GM23248 (cell line): ENCODE results near the gene RITA1. TPM values are rescaled to one million over a fixed set of nuclear protein-coding genes. Genes with fewer than 3 reads are reported as not detected.

Source experiments
- DNase-seq: peaks from one replicate; pipeline ENCODE4 v3.0.0-alpha.2; 2015
- H2AFZ ChIP-seq: fragments of 200-600 bp; sonication (generic); 2 replicates; pipeline ENCODE4 v1.6.1; 2016; ENCODE audit warnings: antibody characterized with exemption
- H3F3A ChIP-seq: fragments of 200-600 bp; sonication (generic); 2 replicates; pipeline ENCODE4 v1.6.1; 2016; ENCODE audit warnings: mild to moderate bottlenecking, antibody characterized with exemption, mixed run types; ENCODE audit not compliant: insufficient read depth
- H3K27ac ChIP-seq: fragments of 200-600 bp; sonication (generic); 2 replicates; pipeline ENCODE4 v1.5.1; 2016; ENCODE audit warnings: mild to moderate bottlenecking
- H3K27me3 ChIP-seq: fragments of 200-600 bp; sonication (generic); replicated peaks from 2 replicates; pipeline ENCODE4 v1.6.1; 2016; ENCODE audit warnings: mild to moderate bottlenecking; ENCODE audit not compliant: insufficient read depth
- H3K36me3 ChIP-seq: fragments of 200-600 bp; sonication (generic); 2 replicates; pipeline ENCODE4 v1.6.1; 2016; ENCODE audit warnings: low read depth, mild to moderate bottlenecking
- H3K4me1 ChIP-seq: fragments of 200-600 bp; sonication (generic); 2 replicates; pipeline ENCODE4 v1.6.1; 2016; ENCODE audit warnings: mild to moderate bottlenecking; ENCODE audit not compliant: insufficient read depth
- H3K4me2 ChIP-seq: fragments of 200-600 bp; sonication (generic); one replicate; pipeline ENCODE4 v1.6.1; 2016; ENCODE audit warnings: mild to moderate bottlenecking; ENCODE audit not compliant: unreplicated experiment
- H3K4me3 ChIP-seq: fragments of 200-600 bp; sonication (generic); 2 replicates; pipeline ENCODE4 v1.5.1; 2016; ENCODE audit warnings: mild to moderate bottlenecking
- H3K79me2 ChIP-seq: fragments of 200-600 bp; sonication (generic); 2 replicates; pipeline ENCODE4 v1.6.1; 2016; ENCODE audit warnings: mild to moderate bottlenecking; ENCODE audit not compliant: insufficient read depth
- H3K9ac ChIP-seq: fragments of 200-600 bp; sonication (generic); 2 replicates; pipeline ENCODE4 v1.6.1; 2016; ENCODE audit warnings: mild to moderate bottlenecking
- H3K9me2 ChIP-seq: fragments of 200-600 bp; sonication (generic); 2 replicates; pipeline ENCODE4 v1.6.1; 2016; ENCODE audit warnings: mixed run types, mild to moderate bottlenecking, moderate library complexity; ENCODE audit not compliant: insufficient read depth
- H3K9me3 ChIP-seq: fragments of 200-600 bp; sonication (generic); one replicate; pipeline ENCODE4 v1.6.1; 2017; ENCODE audit warnings: low read depth
- H4K20me1 ChIP-seq: fragments of 200-600 bp; sonication (generic); 2 replicates; pipeline ENCODE4 v1.6.0; 2016; ENCODE audit not compliant: insufficient read depth
- EZH2 ChIP-seq: fragments of 200-600 bp; sonication (generic); IDR thresholded peaks from 2 replicates; pipeline ENCODE4 v1.6.1; 2018; ENCODE audit warnings: antibody characterized with exemption, mild to moderate bottlenecking; ENCODE audit not compliant: insufficient read depth, poor library complexity, severe bottlenecking
- EZH2phosphoT487 ChIP-seq: fragments of 200-600 bp; sonication (generic); IDR thresholded peaks from 2 replicates; pipeline ENCODE4 v1.6.1; 2018; ENCODE audit warnings: antibody characterized with exemption, moderate library complexity, mild to moderate bottlenecking, low read depth; ENCODE audit not compliant: insufficient read depth
- WGBS, 2 experiments: methylation state at CpG; one replicate each; pipeline ENCODE4 v1.1.6; 2015 to 2017; ENCODE audit warnings: low lambda C conversion rate in 2 of 2, low coverage in 1 of 2; ENCODE audit errors: missing lambda C conversion rate in 2 of 2; 5-methylcytosine and 5-hydroxymethylcytosine counted together
- in situ Hi-C: fragments of 300-500 bp; cut with MboI; formaldehyde crosslinking; loops from 2 replicates; pipeline ENCODE4 v1.15.0; 2020
- microRNA-seq: library from miRNA; unstranded; fragments of <30 nt; microRNA quantifications from one replicate; pipeline ENCODE4, GENCODE V29; 2016; ENCODE audit warnings: borderline number of aligned reads
- polyA plus RNA-seq: library from polyadenylated mRNA; unstranded; fragments of >200 nt; fragmentation: Nextera tagmentation; extraction: Ambion mirVana; gene quantifications from 2 replicates; pipeline ENCODE4 v1.2.1, GENCODE V29; 2016
- small RNA-seq: library from RNA; depleted of rRNA; stranded (forward); fragments of <200 nt; gene quantifications from one replicate; pipeline ENCODE3, GENCODE V24; 2014; ENCODE audit warnings: low read depth, low replicate concordance
- total RNA-seq: library from RNA; depleted of rRNA; stranded (reverse); fragments of >200 nt; shearing (Covaris generic); gene quantifications from 2 replicates; pipeline ENCODE4 v1.2.3, GENCODE V29; 2014; rRNA removed

Gene RITA1
- total and polyA plus RNA-seq, 2 experiments from 2014 or later, result 15.6 to 19.2 TPM

DNA sequence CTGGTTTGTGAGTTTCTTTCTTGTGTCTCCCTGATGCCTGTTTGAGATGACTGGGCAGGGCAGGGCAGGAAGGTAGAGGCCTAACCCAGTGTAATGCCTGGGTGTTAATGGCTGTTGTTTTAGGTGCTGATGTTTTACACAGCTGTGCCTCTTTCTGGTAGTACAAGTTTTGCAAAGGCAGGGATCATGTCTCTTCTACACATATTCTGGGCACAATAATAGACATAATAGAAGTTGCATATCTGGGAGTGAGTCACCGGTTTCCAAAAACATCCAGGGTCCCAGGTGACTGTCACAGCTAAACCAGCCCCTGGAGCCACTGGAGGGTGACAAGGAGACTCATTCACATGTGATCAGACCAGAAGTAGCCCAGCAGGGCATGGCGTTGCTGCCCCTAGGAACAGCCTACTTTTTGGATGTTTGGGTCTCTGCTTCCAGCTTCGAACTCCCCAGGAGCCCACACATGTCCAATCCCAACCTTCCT, 53.8 kb downstream of the RITA1 start:
- no peak overlapping the region for H3K4me2 ChIP-seq
- H3K9ac ChIP-seq, result no peak overlapping the region
- no peak overlapping the region for H2AFZ ChIP-seq
- H3K4me3 ChIP-seq, result no peak overlapping the region
- no peak overlapping the region for H3K27ac ChIP-seq
- no peaks in the 10 kb centered on the region for H3K27me3 ChIP-seq
- H3K36me3 ChIP-seq, result no peaks in the 10 kb centered on the region
- no peaks in the 10 kb centered on the region for H3K9me2 ChIP-seq
- H3K4me1 ChIP-seq, result peaks cover 15% of the 10 kb centered on the region
- H4K20me1 ChIP-seq, result no peaks in the 10 kb centered on the region
- in situ Hi-C loops, result no loop called here
- peaks cover 25% of the 10 kb centered on the region for H3F3A ChIP-seq
- DNase-seq, result no peak
- TF ChIP-seq EZH2phosphoT487, result no peak
- no peak for TF ChIP-seq EZH2
- no peaks in the 10 kb centered on the region for H3K9me3 ChIP-seq
- WGBS, 2 experiments, result 86 to 87% methylated on average over 3 of the region's 3 CpGs
- H3K79me2 ChIP-seq, result no peaks in the 10 kb centered on the region

DNA sequence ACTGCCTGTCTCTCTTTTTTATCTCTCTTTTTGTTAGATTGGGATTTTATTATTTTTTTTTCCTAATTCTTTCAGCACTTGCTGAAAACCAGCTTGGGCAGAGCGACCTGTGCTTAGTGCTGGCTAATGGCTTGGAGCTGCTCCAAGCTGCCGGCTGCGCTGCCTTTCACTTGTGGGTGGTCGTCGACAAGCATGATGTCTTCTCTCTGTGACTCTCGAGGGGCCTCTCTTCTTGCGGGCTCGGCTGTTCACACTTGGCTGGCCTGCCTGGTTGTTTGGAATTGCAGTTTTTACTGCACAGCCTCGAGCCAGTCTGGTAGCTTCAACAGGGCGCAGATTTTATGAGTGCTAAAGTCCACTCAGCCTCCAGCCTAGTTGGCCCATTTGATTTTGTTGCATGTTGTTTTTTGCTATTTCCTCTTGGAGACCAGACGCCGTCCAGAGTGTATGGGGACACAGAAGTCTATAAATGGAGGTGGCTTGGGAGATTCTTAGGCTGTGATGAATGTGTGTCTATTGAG, 54.4 kb downstream of the RITA1 start:
- Histone ChIP-seq H3K4me3 (no peak overlapping the region), H3K36me3 (no peaks in the 10 kb centered on the region), H3K9ac (no peak overlapping the region), H3K4me1 (peaks cover 15% of the 10 kb centered on the region), H3K27me3 (no peaks in the 10 kb centered on the region), H2AFZ (no peak overlapping the region), H3K9me2 (no peaks in the 10 kb centered on the region), H3K27ac (no peak overlapping the region), H4K20me1 (no peaks in the 10 kb centered on the region), H3K4me2 (no peak overlapping the region), H3F3A (peaks cover 25% of the 10 kb centered on the region), H3K79me2 (no peaks in the 10 kb centered on the region), H3K9me3 (no peaks in the 10 kb centered on the region)
- TF ChIP-seq EZH2phosphoT487 (no peak), EZH2 (no peak)
- in situ Hi-C loops, result no loop called here
- WGBS, 2 experiments, result 63 to 65% methylated on average over 12 of the region's 12 CpGs
- DNase-seq, result no peak

DNA sequence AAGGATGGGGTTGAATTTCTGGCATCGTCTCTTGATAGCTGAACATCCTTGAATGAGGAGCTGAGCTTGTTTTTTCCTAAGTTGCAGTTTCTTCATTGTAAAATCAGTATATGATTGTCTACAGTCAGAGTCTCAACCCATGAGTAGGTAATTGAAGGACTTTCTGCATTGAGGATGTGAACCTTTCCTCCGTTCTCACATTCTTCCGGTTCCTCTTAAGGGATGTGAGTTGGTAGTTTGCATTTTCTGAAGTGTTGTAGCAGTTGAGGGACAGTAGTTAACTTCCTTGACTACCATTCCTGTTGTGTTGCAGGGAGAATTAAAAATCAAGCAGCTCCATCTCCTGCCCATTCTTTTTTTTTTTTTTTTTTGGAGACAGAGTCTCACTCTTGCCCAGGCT, 54.9 kb downstream of the RITA1 start:
- H2AFZ ChIP-seq, result no peak overlapping the region
- H3K27ac ChIP-seq, result no peak overlapping the region
- H3K36me3 ChIP-seq, result no peaks in the 10 kb centered on the region
- in situ Hi-C loops, result no loop called here
- 93 to 97% methylated on average over 3 of the region's 3 CpGs for WGBS, 2 experiments
- H3K79me2 ChIP-seq, result no peaks in the 10 kb centered on the region
- no peaks in the 10 kb centered on the region for H3K9me2 ChIP-seq
- no peak for DNase-seq
- H3K4me3 ChIP-seq, result no peak overlapping the region
- H3K9ac ChIP-seq, result no peak overlapping the region
- H3K9me3 ChIP-seq, result no peaks in the 10 kb centered on the region
- no peaks in the 10 kb centered on the region for H4K20me1 ChIP-seq
- H3K4me1 ChIP-seq, result peaks cover 15% of the 10 kb centered on the region
- H3F3A ChIP-seq, result peaks cover 25% of the 10 kb centered on the region
- H3K4me2 ChIP-seq, result no peak overlapping the region
- TF ChIP-seq EZH2 (no peak), EZH2phosphoT487 (no peak)
- H3K27me3 ChIP-seq, result no peaks in the 10 kb centered on the region

DNA sequence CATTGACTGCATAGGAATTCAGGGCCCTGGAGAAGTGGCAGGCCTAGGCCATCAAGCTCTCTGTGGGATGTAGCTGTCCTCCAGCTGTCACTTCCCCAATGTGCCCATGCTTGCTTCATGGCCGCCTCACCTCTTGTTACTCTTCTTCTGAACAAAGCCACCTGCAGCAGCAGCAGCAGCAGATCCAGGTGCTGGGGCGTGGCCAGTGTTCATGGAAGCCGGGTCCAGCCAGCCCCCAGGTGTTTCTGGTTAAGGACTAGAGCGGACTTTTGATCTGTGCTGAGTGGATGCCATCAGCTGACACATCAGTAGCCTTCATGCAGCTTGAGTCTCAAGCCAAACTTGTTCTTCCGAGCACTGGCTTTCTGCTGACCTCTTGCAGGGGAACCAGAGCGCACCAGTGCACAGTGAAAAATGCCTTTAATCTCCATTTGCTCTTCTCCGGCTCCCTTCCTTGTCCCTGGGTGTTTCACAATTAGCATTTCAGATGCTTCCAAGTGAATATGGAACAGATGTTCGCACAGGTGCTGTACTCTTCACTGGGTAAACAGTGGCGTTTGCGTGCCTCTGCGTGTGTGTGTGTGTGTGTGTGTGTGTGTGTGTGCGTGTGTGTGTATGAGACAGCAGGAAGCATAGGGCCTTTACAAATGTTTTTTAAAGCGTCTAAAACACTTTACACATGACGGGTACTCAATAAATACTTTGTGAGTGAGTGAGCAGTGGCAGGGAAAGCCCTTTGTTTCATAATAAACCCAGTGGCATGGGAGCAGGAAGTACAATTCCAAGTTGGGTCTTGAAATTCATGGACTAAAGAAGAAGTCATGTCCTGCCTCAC, 55.9 kb downstream of the RITA1 start:
- Histone ChIP-seq H4K20me1 (no peaks in the 10 kb centered on the region), H3K4me2 (peak overlapping the region; percentile 71), H3K9me2 (no peaks in the 10 kb centered on the region), H3K27me3 (no peaks in the 10 kb centered on the region), H3K27ac (peak overlapping the region; percentile 91), H3K9ac (peak overlapping the region; percentile 69), H3F3A (peaks cover 25% of the 10 kb centered on the region), H3K79me2 (no peaks in the 10 kb centered on the region), H3K36me3 (no peaks in the 10 kb centered on the region), H3K4me3 (peak overlapping the region; percentile 48), H3K4me1 (peaks cover 24% of the 10 kb centered on the region), H3K9me3 (no peaks in the 10 kb centered on the region), H2AFZ (no peak overlapping the region)
- in situ Hi-C loops, result no loop called here
- peak; percentile 94 for DNase-seq
- TF ChIP-seq EZH2phosphoT487, result no peak
- TF ChIP-seq EZH2, result no peak
- 11 to 13% methylated on average over 14 of the region's 14 CpGs for WGBS, 2 experiments

Small RNA genes lying within 50 kb of the gene (microRNA-seq; reads per million reads assigned to microRNA genes)
- gene MIR7106, result not detected

Small RNA genes lying within 50 kb of the gene (small RNA-seq; reads per million reads assigned to genes)
- not detected for gene MIR7106
- not detected for gene RF00019

Other genes starting within 250 kb of the RITA1 start
- 0.22 and 0.38 TPM in 2 replicates for gene OAS3, start 247.2 kb upstream of the RITA1 start, total RNA-seq
- gene OAS3, start 247.2 kb upstream of the RITA1 start, polyA plus RNA-seq, result 0.35 and 0.63 TPM in 2 replicates
- 0.54 and 1.0 TPM in 2 replicates for gene OAS2, start 207.2 kb upstream of the RITA1 start, total RNA-seq
- 0.56 and 1.4 TPM in 2 replicates for gene OAS2, start 207.2 kb upstream of the RITA1 start, polyA plus RNA-seq
- gene DTX1, start 129.0 kb upstream of the RITA1 start, total RNA-seq, result not detected in 2 replicates
- gene DTX1, start 129.0 kb upstream of the RITA1 start, polyA plus RNA-seq, result not detected in 2 replicates
- not detected in 2 replicates for gene RASAL1, start 50.0 kb upstream of the RITA1 start, total RNA-seq
- not detected in 2 replicates for gene RASAL1, start 50.0 kb upstream of the RITA1 start, polyA plus RNA-seq
- not detected in 2 replicates for gene CFAP73, start 36.0 kb upstream of the RITA1 start, total RNA-seq
- gene CFAP73, start 36.0 kb upstream of the RITA1 start, polyA plus RNA-seq, result not detected in 2 replicates
- 34.9 and 44.5 TPM in 2 replicates for gene DDX54, start 243 bp upstream of the RITA1 start, total RNA-seq
- 27.7 and 28.1 TPM in 2 replicates for gene DDX54, start 243 bp upstream of the RITA1 start, polyA plus RNA-seq
- gene TPCN1, start 35.7 kb downstream of the RITA1 start, total RNA-seq, result 9.0 and 11.6 TPM in 2 replicates
- 15.9 and 17.6 TPM in 2 replicates for gene TPCN1, start 35.7 kb downstream of the RITA1 start, polyA plus RNA-seq
- gene SLC8B1, start 149.4 kb downstream of the RITA1 start, total RNA-seq, result 5.8 and 6.6 TPM in 2 replicates
- 9.0 and 10.9 TPM in 2 replicates for gene SLC8B1, start 149.4 kb downstream of the RITA1 start, polyA plus RNA-seq
- 38.5 and 43.6 TPM in 2 replicates for gene PLBD2, start 172.9 kb downstream of the RITA1 start, total RNA-seq
- 58.5 and 64.9 TPM in 2 replicates for gene PLBD2, start 172.9 kb downstream of the RITA1 start, polyA plus RNA-seq
- not detected in 2 replicates for gene SDS, start 218.2 kb downstream of the RITA1 start, total RNA-seq
- not detected in 2 replicates for gene SDS, start 218.2 kb downstream of the RITA1 start, polyA plus RNA-seq
- gene SDSL, start 236.7 kb downstream of the RITA1 start, total RNA-seq, result 5.1 and 6.3 TPM in 2 replicates
- 13.4 and 14.6 TPM in 2 replicates for gene SDSL, start 236.7 kb downstream of the RITA1 start, polyA plus RNA-seq